ENCODE results near the gene NFAM1.

Gene NFAM1

DNA sequence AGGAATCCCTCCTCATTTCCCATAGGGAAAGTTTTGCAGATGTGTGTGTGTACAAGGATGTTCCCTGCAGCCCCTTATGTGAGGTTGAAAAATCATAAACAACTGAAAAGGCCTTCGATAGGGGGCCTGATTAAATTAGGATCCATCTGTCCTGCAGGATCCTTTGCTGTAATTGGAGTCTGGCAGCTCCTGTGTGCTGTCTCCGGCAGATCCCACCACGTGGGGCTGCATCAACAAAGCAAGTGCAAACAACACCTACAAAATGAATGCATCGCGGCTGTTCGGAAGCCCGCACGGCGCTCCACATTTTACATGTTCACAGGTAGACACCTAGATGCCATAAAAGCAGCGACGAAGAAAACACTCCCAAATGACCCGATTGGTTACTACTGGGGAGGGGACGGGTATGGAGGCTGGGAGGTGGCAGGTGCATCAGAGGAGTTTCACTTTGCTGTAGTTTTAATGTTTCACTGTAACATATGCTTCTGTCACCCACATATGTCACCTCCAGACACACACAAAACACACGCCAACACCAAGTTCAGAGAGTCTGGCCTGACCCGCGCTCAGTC lies 52.2 kb downstream of the NFAM1 start:
- no peaks in the 10 kb centered on the region for H3K27me3 ChIP-seq (ENCODE audit: low read length)
- TF ChIP-seq, protein P1, sequence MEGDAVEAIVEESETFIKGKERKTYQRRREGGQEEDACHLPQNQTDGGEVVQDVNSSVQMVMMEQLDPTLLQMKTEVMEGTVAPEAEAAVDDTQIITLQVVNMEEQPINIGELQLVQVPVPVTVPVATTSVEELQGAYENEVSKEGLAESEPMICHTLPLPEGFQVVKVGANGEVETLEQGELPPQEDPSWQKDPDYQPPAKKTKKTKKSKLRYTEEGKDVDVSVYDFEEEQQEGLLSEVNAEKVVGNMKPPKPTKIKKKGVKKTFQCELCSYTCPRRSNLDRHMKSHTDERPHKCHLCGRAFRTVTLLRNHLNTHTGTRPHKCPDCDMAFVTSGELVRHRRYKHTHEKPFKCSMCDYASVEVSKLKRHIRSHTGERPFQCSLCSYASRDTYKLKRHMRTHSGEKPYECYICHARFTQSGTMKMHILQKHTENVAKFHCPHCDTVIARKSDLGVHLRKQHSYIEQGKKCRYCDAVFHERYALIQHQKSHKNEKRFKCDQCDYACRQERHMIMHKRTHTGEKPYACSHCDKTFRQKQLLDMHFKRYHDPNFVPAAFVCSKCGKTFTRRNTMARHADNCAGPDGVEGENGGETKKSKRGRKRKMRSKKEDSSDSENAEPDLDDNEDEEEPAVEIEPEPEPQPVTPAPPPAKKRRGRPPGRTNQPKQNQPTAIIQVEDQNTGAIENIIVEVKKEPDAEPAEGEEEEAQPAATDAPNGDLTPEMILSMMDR (IDR thresholded peaks at IDR 0.05; ENCODE audit: insufficient read depth, low read length, poor library complexity, severe bottlenecking): no peak
- TF ChIP-seq EZH2phosphoT487 (conservative IDR thresholded peaks at IDR 0.05; ENCODE audit: low read length): no peak
- no peak overlapping the region for H3K4me3 ChIP-seq (ENCODE audit: insufficient read depth, low read length, poor library complexity, severe bottlenecking)

DNA sequence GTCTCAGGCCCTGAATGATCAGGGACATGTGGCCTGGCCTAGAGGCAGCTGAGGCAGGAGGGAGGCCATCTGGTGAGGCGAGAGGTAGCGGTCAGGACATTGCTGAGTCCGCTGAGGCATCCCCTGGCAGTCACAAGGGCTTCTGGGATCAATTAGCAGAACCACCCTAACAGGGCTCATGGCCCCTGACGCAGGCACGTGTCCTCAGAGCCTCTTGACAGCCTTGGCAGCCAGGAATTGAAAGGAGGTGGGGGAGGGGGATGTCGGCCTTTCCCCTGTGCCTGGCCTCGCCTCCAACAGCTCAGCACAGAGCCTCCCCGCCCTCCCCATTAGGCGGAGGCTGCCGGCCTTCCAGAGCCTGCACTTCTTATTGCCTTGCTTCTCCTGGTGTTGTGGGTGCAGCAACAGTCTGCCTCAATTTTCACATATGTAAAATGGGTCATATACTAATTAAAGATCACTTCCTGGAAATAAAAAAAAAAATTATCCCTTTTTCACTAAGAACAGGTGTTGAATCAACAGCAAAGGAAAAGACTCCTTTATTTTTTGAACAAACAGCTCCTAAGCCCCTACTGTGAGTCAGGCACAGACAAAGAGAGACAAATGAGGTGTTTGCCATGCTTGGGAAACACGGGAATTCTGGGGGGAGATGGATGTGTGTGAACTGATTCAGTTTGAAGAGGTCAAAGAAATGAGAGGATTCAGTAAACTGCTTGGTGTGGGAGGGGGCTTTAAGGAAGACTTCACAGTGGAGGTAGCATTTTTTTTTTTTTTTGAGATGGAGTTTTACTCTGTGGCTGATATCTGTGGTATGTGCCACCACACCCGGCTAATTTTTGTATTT lies 55.3 kb downstream of the NFAM1 start:
- TF ChIP-seq, protein P1 (IDR thresholded peaks at IDR 0.05; ENCODE audit: insufficient read depth, low read length, poor library complexity, severe bottlenecking): no peak
- no peak for TF ChIP-seq EZH2phosphoT487 (conservative IDR thresholded peaks at IDR 0.05; ENCODE audit: low read length)

More for the DNA sequence above, 52.2 kb downstream of the NFAM1 start:
- no peak overlapping the region for H3K27ac ChIP-seq (ENCODE audit: low read depth, low read length)
- no peak overlapping the region for H3K9ac ChIP-seq (ENCODE audit: low read length)
- no peak overlapping the region for H3K4me2 ChIP-seq (ENCODE audit: low read depth, low read length, poor library complexity, severe bottlenecking)
- no peaks in the 10 kb centered on the region for H3K9me3 ChIP-seq (ENCODE audit: insufficient read depth, low read length)
- no peak overlapping the region for H2AFZ ChIP-seq (ENCODE audit: low read depth, low read length, severe bottlenecking)
- H3K36me3 ChIP-seq (ENCODE audit: low read length): no peaks in the 10 kb centered on the region
- H4K20me1 ChIP-seq (ENCODE audit: low read depth, low read length): no peaks in the 10 kb centered on the region
- H3F3A ChIP-seq (ENCODE audit: insufficient read depth): no peaks in the 10 kb centered on the region
- H3K9me2 ChIP-seq (replicated peaks; ENCODE audit: insufficient read depth, low read length): no peaks in the 10 kb centered on the region
- H3K79me2 ChIP-seq (ENCODE audit: insufficient read depth, low read length): no peaks in the 10 kb centered on the region

DNA sequence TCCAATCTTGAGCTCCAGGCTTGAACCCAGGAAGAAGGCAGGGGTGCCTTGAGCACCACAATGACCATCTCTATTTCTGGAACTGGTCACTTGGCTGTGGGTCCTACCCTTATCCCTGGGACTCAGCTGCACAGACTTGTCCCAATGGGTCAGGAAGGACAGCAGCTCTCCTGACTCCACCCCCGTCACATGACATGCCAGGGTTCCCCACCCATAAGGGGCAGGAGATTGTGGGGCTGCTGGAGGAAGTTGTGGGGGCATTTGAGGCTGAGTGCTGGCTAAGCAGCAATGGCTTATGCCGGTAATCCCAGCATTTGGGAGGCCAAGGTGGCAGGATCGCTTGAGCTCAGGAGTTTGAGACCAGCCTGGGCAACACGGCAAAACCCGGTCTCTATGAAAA lies 56.2 kb downstream of the NFAM1 start:
- Histone ChIP-seq H2AFZ (ENCODE audit: low read depth, low read length, severe bottlenecking) (no peak overlapping the region), H3K27ac (ENCODE audit: low read depth, low read length) (no peak overlapping the region), H3K9me3 (ENCODE audit: insufficient read depth, low read length) (no peaks in the 10 kb centered on the region), H3K36me3 (ENCODE audit: low read length) (no peaks in the 10 kb centered on the region), H3K79me2 (ENCODE audit: insufficient read depth, low read length) (no peaks in the 10 kb centered on the region), H3K9ac (ENCODE audit: low read length) (no peak overlapping the region), H4K20me1 (ENCODE audit: low read depth, low read length) (no peaks in the 10 kb centered on the region), H3K4me2 (ENCODE audit: low read depth, low read length, poor library complexity, severe bottlenecking) (no peak overlapping the region), H3F3A (ENCODE audit: insufficient read depth) (no peaks in the 10 kb centered on the region), H3K9me2 (replicated peaks; ENCODE audit: insufficient read depth, low read length) (no peaks in the 10 kb centered on the region), H3K4me3 (ENCODE audit: insufficient read depth, low read length, poor library complexity, severe bottlenecking) (no peak overlapping the region), H3K27me3 (ENCODE audit: low read length) (no peaks in the 10 kb centered on the region)
- TF ChIP-seq, protein P1 (IDR thresholded peaks at IDR 0.05; ENCODE audit: insufficient read depth, low read length, poor library complexity, severe bottlenecking): no peak
- no peak for TF ChIP-seq EZH2phosphoT487 (conservative IDR thresholded peaks at IDR 0.05; ENCODE audit: low read length)

More for the DNA sequence above, 55.3 kb downstream of the NFAM1 start:
- H3F3A ChIP-seq (ENCODE audit: insufficient read depth): no peaks in the 10 kb centered on the region
- H3K4me3 ChIP-seq (ENCODE audit: insufficient read depth, low read length, poor library complexity, severe bottlenecking): no peak overlapping the region
- no peaks in the 10 kb centered on the region for H3K9me2 ChIP-seq (replicated peaks; ENCODE audit: insufficient read depth, low read length)
- H3K79me2 ChIP-seq (ENCODE audit: insufficient read depth, low read length): no peaks in the 10 kb centered on the region
- H3K9me3 ChIP-seq (ENCODE audit: insufficient read depth, low read length): no peaks in the 10 kb centered on the region
- no peak overlapping the region for H2AFZ ChIP-seq (ENCODE audit: low read depth, low read length, severe bottlenecking)
- H3K4me2 ChIP-seq (ENCODE audit: low read depth, low read length, poor library complexity, severe bottlenecking): no peak overlapping the region
- no peak overlapping the region for H3K27ac ChIP-seq (ENCODE audit: low read depth, low read length)
- no peaks in the 10 kb centered on the region for H3K36me3 ChIP-seq (ENCODE audit: low read length)
- no peaks in the 10 kb centered on the region for H3K27me3 ChIP-seq (ENCODE audit: low read length)
- no peaks in the 10 kb centered on the region for H4K20me1 ChIP-seq (ENCODE audit: low read depth, low read length)
- no peak overlapping the region for H3K9ac ChIP-seq (ENCODE audit: low read length)
